ENCODE measurements around the gene ANTKMT.

DNA sequence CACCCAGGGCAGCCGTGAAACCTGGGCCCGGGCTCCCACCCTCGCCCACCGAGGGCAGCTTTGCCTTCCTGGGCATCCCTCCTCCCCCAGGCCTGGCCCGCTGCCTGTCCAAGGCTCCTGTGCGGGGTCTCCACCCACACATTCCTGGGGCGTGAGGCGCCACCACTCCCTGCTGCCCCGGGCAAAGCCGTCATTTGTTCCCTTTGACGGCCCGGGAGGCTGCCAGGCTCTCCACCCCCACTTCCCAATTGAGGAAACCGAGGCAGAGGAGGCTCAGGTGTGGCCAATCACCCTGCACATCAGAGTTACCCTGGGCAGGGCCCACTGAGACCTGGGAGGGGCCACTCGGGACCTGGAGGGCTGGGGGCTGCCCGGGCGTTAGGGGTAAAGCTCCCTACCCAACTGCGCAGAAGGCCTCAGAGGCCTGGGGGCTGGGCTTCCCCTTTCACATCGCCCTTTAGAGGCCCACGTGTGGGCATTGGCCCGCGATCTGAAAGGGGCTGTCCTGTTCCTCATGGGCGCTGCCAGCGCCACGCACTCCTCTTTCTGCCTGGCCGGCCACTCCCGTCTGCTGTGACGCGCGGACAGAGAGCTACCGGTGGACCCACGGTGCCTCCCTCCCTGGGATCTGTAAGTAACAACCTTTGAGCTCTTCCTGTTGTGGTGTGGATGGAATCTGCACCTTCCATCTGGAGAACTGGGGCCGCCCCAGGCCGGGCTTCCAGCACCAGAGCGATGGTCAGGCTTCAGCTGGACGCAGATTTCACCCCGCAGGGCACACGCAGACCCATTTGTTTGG is 39.8 kb downstream of the ANTKMT start, which contains the start of gene MSLN:
- no peak for TF ChIP-seq CTCF (conservative IDR thresholded peaks at IDR 0.05; ENCODE audit: low read length)
- no peak for TF ChIP-seq EZH2phosphoT487 (IDR thresholded peaks at IDR 0.05; ENCODE audit: borderline replicate concordance)
